ENCODE measurements around the gene OPCML.

OPCML gene

DNA sequence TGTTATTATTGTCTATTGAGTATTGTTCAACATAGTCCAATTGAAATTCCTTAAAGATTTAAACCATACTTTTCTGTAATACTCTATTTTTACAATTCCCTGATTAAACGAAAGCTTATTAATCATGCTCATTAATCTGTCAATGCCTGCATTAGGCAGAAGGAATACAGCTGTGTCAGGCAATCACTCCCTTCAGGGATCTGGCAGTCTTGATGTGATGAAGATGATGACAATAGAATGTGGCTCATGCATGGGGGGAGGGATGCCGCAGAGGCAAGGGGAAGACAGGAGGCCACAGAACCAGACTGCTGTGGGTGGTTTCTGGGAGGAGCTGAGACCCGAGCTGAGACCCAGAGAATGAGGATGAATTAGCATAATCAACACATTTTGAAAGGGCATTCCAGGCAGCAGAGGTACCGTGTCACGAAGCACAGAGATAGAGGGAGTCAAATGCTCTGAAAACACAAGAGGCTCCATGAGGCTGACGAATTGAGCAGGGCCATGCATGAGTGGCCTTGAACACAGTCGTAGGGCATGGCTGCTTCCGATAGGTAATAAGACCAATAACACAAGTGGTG, 1075.5 kb downstream of the OPCML start:
- no peak for DNase-seq (ENCODE audit: low read depth)
- TF ChIP-seq, protein P1, sequence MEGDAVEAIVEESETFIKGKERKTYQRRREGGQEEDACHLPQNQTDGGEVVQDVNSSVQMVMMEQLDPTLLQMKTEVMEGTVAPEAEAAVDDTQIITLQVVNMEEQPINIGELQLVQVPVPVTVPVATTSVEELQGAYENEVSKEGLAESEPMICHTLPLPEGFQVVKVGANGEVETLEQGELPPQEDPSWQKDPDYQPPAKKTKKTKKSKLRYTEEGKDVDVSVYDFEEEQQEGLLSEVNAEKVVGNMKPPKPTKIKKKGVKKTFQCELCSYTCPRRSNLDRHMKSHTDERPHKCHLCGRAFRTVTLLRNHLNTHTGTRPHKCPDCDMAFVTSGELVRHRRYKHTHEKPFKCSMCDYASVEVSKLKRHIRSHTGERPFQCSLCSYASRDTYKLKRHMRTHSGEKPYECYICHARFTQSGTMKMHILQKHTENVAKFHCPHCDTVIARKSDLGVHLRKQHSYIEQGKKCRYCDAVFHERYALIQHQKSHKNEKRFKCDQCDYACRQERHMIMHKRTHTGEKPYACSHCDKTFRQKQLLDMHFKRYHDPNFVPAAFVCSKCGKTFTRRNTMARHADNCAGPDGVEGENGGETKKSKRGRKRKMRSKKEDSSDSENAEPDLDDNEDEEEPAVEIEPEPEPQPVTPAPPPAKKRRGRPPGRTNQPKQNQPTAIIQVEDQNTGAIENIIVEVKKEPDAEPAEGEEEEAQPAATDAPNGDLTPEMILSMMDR (IDR thresholded peaks at IDR 0.05; ENCODE audit: control insufficient read depth, insufficient read depth, low read depth, low read length, missing control alignments), result no peak
- H3K4me3 ChIP-seq (ENCODE audit: control insufficient read depth, low read depth, low read length), result no peak overlapping the region

DNA sequence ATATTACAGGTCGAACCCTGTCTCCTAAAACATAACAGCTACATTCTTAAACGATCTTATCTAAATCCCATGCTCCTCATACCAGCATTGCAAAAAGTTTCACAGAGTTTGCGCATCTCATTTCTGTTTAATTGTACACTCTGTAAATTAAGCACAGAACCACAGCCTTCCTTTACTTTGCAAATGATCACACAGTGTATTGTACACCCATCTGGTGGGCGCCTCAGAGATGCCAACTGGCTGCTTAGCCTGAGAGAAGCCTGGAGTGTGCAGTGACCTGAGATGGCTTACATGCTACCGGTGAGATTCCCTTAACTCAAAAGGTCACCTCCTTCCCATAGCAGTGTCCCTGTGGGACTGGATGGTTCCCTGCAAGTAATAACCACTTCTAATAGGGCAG, 1077.3 kb downstream of the OPCML start:
- DNase-seq (ENCODE audit: low read depth), result no peak
- no peak overlapping the region for H3K4me3 ChIP-seq (ENCODE audit: control insufficient read depth, low read depth, low read length)
- TF ChIP-seq, protein P1 (IDR thresholded peaks at IDR 0.05; ENCODE audit: control insufficient read depth, insufficient read depth, low read depth, low read length, missing control alignments), result no peak

DNA sequence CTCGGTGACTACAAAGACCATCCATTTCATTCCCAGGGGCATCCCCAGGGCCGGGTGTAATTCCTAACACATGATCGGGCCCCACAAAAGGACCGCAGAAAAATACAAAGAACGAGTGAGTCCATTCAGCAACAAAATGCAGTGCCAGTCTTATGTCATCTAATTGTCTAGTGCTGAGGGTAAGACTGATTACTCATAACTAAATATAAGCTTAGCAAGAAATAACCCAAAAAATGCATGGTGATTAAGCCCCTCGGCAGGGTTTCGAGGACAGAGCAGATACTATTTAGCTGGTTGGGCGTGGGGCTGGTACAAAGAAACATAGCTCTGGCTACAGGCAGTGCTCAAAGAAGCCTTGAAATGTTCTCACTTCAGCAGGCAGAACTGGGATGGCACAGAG, 1078.9 kb downstream of the OPCML start:
- no peak for DNase-seq (ENCODE audit: low read depth)
- TF ChIP-seq, protein P1 (IDR thresholded peaks at IDR 0.05; ENCODE audit: control insufficient read depth, insufficient read depth, low read depth, low read length, missing control alignments), result no peak
- H3K4me3 ChIP-seq (ENCODE audit: control insufficient read depth, low read depth, low read length), result no peak overlapping the region

GRCh38 chr11:132452616-132453015, 1079.7 kb downstream of the OPCML start:
- DNase-seq (ENCODE audit: low read depth), result no peak
- H3K4me3 ChIP-seq (ENCODE audit: control insufficient read depth, low read depth, low read length), result no peak overlapping the region
- TF ChIP-seq, protein P1 (IDR thresholded peaks at IDR 0.05; ENCODE audit: control insufficient read depth, insufficient read depth, low read depth, low read length, missing control alignments), result no peak

DNA sequence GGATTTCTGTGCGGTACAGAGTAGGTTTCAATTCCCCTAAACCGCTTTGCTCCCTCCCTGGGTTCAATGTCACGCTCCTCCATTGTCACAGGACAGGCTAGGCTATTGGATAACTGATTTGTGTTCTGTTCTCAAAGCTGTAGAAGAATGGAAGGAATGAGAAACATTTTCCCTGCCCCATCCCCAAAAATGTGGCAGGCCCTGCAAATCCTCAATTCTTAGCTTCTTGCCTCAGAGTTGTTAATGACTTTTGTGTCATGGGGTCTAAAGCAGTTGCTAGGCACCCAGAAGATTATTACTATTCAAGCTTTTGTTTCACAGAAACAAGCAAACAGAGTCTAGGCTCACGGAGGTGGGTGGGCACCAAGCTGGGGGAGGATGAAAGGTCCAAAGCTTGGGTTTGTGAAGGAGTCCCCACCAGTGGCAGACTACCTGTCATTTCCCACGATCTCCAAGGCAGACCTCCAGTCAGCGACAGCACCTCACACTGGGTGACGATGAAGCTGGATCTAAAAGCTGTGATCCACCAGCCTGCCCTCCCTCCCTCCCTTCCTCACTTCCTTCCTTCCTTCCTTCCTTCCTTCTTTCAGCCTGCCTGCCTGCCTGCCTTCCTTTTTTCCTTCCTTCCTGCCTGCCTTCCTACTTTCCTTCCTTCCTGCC, 1080.2 kb downstream of the OPCML start:
- DNase-seq (ENCODE audit: low read depth), result no peak
- no peak overlapping the region for H3K4me3 ChIP-seq (ENCODE audit: control insufficient read depth, low read depth, low read length)
- TF ChIP-seq, protein P1 (IDR thresholded peaks at IDR 0.05; ENCODE audit: control insufficient read depth, insufficient read depth, low read depth, low read length, missing control alignments), result no peak

DNA sequence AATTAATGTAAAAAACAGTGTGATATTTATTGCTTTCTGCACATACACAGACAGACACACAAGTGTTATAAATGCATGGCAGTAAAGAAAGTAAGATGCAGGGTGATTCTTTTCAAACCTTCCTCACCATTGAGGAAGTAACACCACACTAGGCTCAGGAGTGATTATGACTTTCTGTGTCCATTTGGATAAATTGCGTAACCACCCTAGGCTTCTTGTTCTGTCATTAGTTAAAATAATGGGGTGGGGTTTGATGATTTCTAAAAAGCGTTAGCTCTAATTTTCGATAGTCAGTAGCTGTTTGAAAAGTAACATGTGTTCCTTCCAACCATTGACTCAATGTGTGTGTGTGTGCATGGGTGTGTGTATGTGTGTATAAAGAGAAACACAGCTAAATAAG, 1081.7 kb downstream of the OPCML start:
- TF ChIP-seq, protein P1 (IDR thresholded peaks at IDR 0.05; ENCODE audit: control insufficient read depth, insufficient read depth, low read depth, low read length, missing control alignments), result no peak
- DNase-seq (ENCODE audit: low read depth), result no peak
- no peak overlapping the region for H3K4me3 ChIP-seq (ENCODE audit: control insufficient read depth, low read depth, low read length)

Measured in AG09309 (cell line).